DOHH2 (cell line): Measurements from ENCODE around the gene AKNA.

ENCODE experiments used
- H3F3A ChIP-seq: fragments of 200-600 bp; sonication (generic), shearing (Covaris generic); 2 replicates; pipeline ENCODE4 v1.6.0; 2016; ENCODE audit warnings: antibody characterized with exemption, mild to moderate bottlenecking; ENCODE audit not compliant: control insufficient read depth, insufficient read depth
- H3K27ac ChIP-seq: fragments of 200-600 bp; sonication (generic); 2 replicates; pipeline ENCODE4 v1.5.1; 2014; ENCODE audit warnings: low read depth, mild to moderate bottlenecking, low read length, moderate library complexity
- H3K27me3 ChIP-seq: fragments of 200-600 bp; sonication (generic); 2 replicates; pipeline ENCODE4 v1.6.1; 2014; ENCODE audit warnings: mild to moderate bottlenecking, low read length, mixed read lengths; ENCODE audit not compliant: control insufficient read depth
- H3K36me3 ChIP-seq: fragments of 200-600 bp; sonication (generic); 2 replicates; pipeline ENCODE4 v1.6.1; 2014; ENCODE audit warnings: mild to moderate bottlenecking, low read length, moderate library complexity, mixed read lengths; ENCODE audit not compliant: control insufficient read depth
- H3K4me1 ChIP-seq: fragments of 200-600 bp; sonication (generic); 2 replicates; pipeline ENCODE4 v1.6.1; 2014; ENCODE audit warnings: mild to moderate bottlenecking, low read length, mixed read lengths; ENCODE audit not compliant: control insufficient read depth
- H3K4me2 ChIP-seq: fragments of 200-600 bp; sonication (generic); 2 replicates; pipeline ENCODE4 v1.6.0; 2014; ENCODE audit warnings: mild to moderate bottlenecking, low read length, moderate library complexity
- H3K4me3 ChIP-seq: fragments of 200-600 bp; sonication (generic); 2 replicates; pipeline ENCODE4 v1.5.1; 2014; ENCODE audit warnings: mild to moderate bottlenecking, low read length, mixed read lengths
- H3K79me2 ChIP-seq: fragments of 200-600 bp; sonication (generic); 2 replicates; pipeline ENCODE4 v1.6.1; 2014; ENCODE audit warnings: mild to moderate bottlenecking, low read length, mixed read lengths; ENCODE audit not compliant: control insufficient read depth
- H3K9me2 ChIP-seq: fragments of 200-600 bp; sonication (generic); replicated peaks from 2 replicates; pipeline ENCODE4 v1.6.1; 2014; ENCODE audit warnings: mild to moderate bottlenecking, low read length, mixed read lengths; ENCODE audit not compliant: control insufficient read depth
- H3K9me3 ChIP-seq: fragments of 200-600 bp; sonication (generic); 2 replicates; pipeline ENCODE4 v1.6.1; 2014; ENCODE audit warnings: antibody characterized with exemption, low read length, mixed read lengths; ENCODE audit not compliant: control insufficient read depth, insufficient read depth
- H4K20me1 ChIP-seq: fragments of 200-600 bp; sonication (generic); 2 replicates; pipeline ENCODE4 v1.6.0; 2014; ENCODE audit warnings: low read depth, mild to moderate bottlenecking, antibody characterized with exemption, low read length, moderate library complexity; ENCODE audit not compliant: control insufficient read depth, insufficient read depth
- CTCF ChIP-seq: fragments of 200-600 bp; sonication (generic); IDR thresholded peaks from one replicate; pipeline ENCODE4 v1.5.1; 2014; ENCODE audit warnings: antibody characterized with exemption, mild to moderate bottlenecking, low read depth, low read length; ENCODE audit not compliant: poor library complexity, severe bottlenecking
- EZH2phosphoT487 ChIP-seq: fragments of 200-600 bp; sonication (generic); IDR thresholded peaks from 2 replicates; pipeline ENCODE4 v1.6.1; 2017; ENCODE audit warnings: borderline replicate concordance, mild to moderate bottlenecking, antibody characterized with exemption, low read length, moderate library complexity, mixed read lengths

AKNA gene

GRCh38 chr9:114411452-114411851 lies 23.7 kb upstream of the AKNA start:
- TF ChIP-seq EZH2phosphoT487 (no peak), CTCF (no peak)
- no peaks in the 10 kb centered on the region for H4K20me1 ChIP-seq
- no peaks in the 10 kb centered on the region for H3K36me3 ChIP-seq
- no peak overlapping the region for H3K27ac ChIP-seq
- no peaks in the 10 kb centered on the region for H3K9me3 ChIP-seq
- no peaks in the 10 kb centered on the region for H3K4me1 ChIP-seq
- no peak overlapping the region for H3K4me3 ChIP-seq
- no peaks in the 10 kb centered on the region for H3K79me2 ChIP-seq
- no peaks in the 10 kb centered on the region for H3K27me3 ChIP-seq
- H3K9me2 ChIP-seq: no peaks in the 10 kb centered on the region
- no peak overlapping the region for H3K4me2 ChIP-seq
- no peaks in the 10 kb centered on the region for H3F3A ChIP-seq

GRCh38 chr9:114410910-114411309 lies 23.1 kb upstream of the AKNA start:
- Histone ChIP-seq H4K20me1 (no peaks in the 10 kb centered on the region), H3K36me3 (no peaks in the 10 kb centered on the region), H3F3A (no peaks in the 10 kb centered on the region), H3K79me2 (no peaks in the 10 kb centered on the region), H3K27ac (no peak overlapping the region), H3K4me3 (no peak overlapping the region), H3K4me1 (peaks cover under 1% of the 10 kb centered on the region; the same call in 1 of the 2 replicates), H3K4me2 (no peak overlapping the region), H3K27me3 (no peaks in the 10 kb centered on the region), H3K9me3 (no peaks in the 10 kb centered on the region), H3K9me2 (no peaks in the 10 kb centered on the region)
- TF ChIP-seq EZH2phosphoT487 (no peak), CTCF (no peak)

- no peaks in the 10 kb centered on the region for H3K9me3 ChIP-seq
- no peaks in the 10 kb centered on the region for H3K27me3 ChIP-seq
These were observed 22.1 kb upstream of the AKNA start for GRCh38 chr9:114409842-114410241.

More at GRCh38 chr9:114409842-114410241, 22.1 kb upstream of the AKNA start:
- H3K4me2 ChIP-seq: no peak overlapping the region
- no peak overlapping the region for H3K27ac ChIP-seq
- H3K4me1 ChIP-seq: peaks cover 7% of the 10 kb centered on the region
- H3K4me3 ChIP-seq: no peak overlapping the region
- H4K20me1 ChIP-seq: no peaks in the 10 kb centered on the region
- no peaks in the 10 kb centered on the region for H3K36me3 ChIP-seq
- TF ChIP-seq EZH2phosphoT487: no peak
- TF ChIP-seq CTCF: no peak
- H3K79me2 ChIP-seq: no peaks in the 10 kb centered on the region
- no peaks in the 10 kb centered on the region for H3K9me2 ChIP-seq
- no peaks in the 10 kb centered on the region for H3F3A ChIP-seq
